A549 (cell line): Measurements from ENCODE around the gene TMEM185A.

Experiments
- CBX8 ChIP-seq: fragments of 200-600 bp; sonication (generic); IDR thresholded peaks from 2 replicates; pipeline ENCODE4 v1.6.1; 2016
- CHD2 ChIP-seq: fragments of 150-350 bp; IDR thresholded peaks from 2 replicates; pipeline ENCODE4 v1.6.1; 2014; ENCODE audit warnings: low read length; ENCODE audit not compliant: partially characterized antibody
- CHD4 ChIP-seq: fragments of 200-600 bp; sonication (generic); IDR thresholded peaks from 2 replicates; pipeline ENCODE4 v1.6.1; 2016; ENCODE audit warnings: antibody characterized with exemption, mild to moderate bottlenecking, borderline replicate concordance
- CTCF ChIP-seq: fragments of >200 bp; sonication (Bioruptor Twin); formaldehyde crosslinking; IDR thresholded peaks from 3 replicates; pipeline ENCODE4 v1.5.1; 2016
- FOSB ChIP-seq: fragments of 250-450 bp; sonication (Bioruptor Pico); IDR thresholded peaks from 2 replicates; pipeline ENCODE4 v1.5.0; 2020; ENCODE audit warnings: mild to moderate bottlenecking, moderate library complexity
- HOXA7 ChIP-seq: fragments of 250-450 bp; sonication (Bioruptor Pico); IDR thresholded peaks from 2 replicates; pipeline ENCODE4 v1.5.0; 2020; ENCODE audit warnings: mild to moderate bottlenecking, moderate library complexity
- JUN ChIP-seq, 2 experiments: fragments of >200 bp; sonication (Bioruptor Twin); formaldehyde crosslinking; IDR thresholded peaks; 2 replicates in 1 of 2; 3 replicates in 1 of 2; pipeline ENCODE4 v1.6.1; 2016 to 2017
- MYC ChIP-seq: IDR thresholded peaks from 2 replicates; pipeline ENCODE4 v1.6.1; 2012; ENCODE audit warnings: mild to moderate bottlenecking, inconsistent platforms, low read length, improper control_type of control experiment, borderline replicate concordance
- POLR2A ChIP-seq: IDR thresholded peaks from 2 replicates; pipeline ENCODE4 v1.6.1; 2012; ENCODE audit warnings: mild to moderate bottlenecking, low read length
- POLR2AphosphoS2 ChIP-seq: conservative IDR thresholded peaks from 2 replicates; pipeline ENCODE4 v1.6.1; 2012; ENCODE audit warnings: low read length, improper control_type of control experiment, inconsistent platforms
- RAD21 ChIP-seq, 2 experiments: fragments of >200 bp in 1 of 2; sonication (Bioruptor Twin) in 1 of 2; formaldehyde crosslinking in 1 of 2; IDR thresholded peaks in 1 of 2; conservative IDR thresholded peaks in 1 of 2; 2 replicates in 1 of 2; 3 replicates in 1 of 2; pipeline ENCODE4 v1.6.1; 2012 to 2018; ENCODE audit warnings: inconsistent platforms in 1 of 2
- RARB ChIP-seq: fragments of 250-450 bp; sonication (Bioruptor Pico); IDR thresholded peaks from 2 replicates; pipeline ENCODE4 v1.8.0; 2021; ENCODE audit warnings: mild to moderate bottlenecking, moderate library complexity
- RCOR1 ChIP-seq: fragments of 150-350 bp; IDR thresholded peaks from 2 replicates; pipeline ENCODE4 v1.6.1; 2014; ENCODE audit warnings: antibody characterized with exemption, low read length, low read depth
- SMC3 ChIP-seq: fragments of >200 bp; sonication (Bioruptor Twin); formaldehyde crosslinking; IDR thresholded peaks from 3 replicates; pipeline ENCODE4 v1.6.1; 2018; ENCODE audit warnings: inconsistent platforms

- TF ChIP-seq POLR2A (no peak), CTCF (no peak), RARB (CRISPR knock-in tag) (no peak), JUN (IDR thresholded peaks at IDR 0.05) (no peak), SMC3 (no peak), HOXA7 (CRISPR knock-in tag) (no peak), RCOR1 (no peak), POLR2AphosphoS2 (no peak), FOSB (no peak), RAD21 (conservative IDR thresholded peaks at IDR 0.05 in 1 of 2, IDR thresholded peaks at IDR 0.05 in 1 of 2) (no peak), CHD4 (no peak), CBX8 (no peak), MYC (no peak), CHD2 (no peak)
Measured at GRCh38 chrX:149629730-149630387, 1.7 kb downstream of the TMEM185A start.
